Mesenchymal stem cell (in vitro differentiated cells and primary cell): Measurements from ENCODE around the gene STK32B.

Experiments
- DNase-seq: peaks from one replicate; pipeline ENCODE4 v3.0.0-alpha.2; 2013
- H2AFZ ChIP-seq: one replicate; pipeline ENCODE4 v1.6.1; 2013; ENCODE audit warnings: low read depth, mild to moderate bottlenecking, control low read depth, inconsistent platforms, low read length, moderate library complexity
- H2AK5ac ChIP-seq: 2 replicates; pipeline ENCODE4 v1.6.1; 2013; ENCODE audit warnings: low read length, moderate library complexity, mild to moderate bottlenecking, inconsistent platforms; ENCODE audit not compliant: severe bottlenecking
- H2BK120ac ChIP-seq: one replicate; pipeline ENCODE4 v1.6.1; 2013; ENCODE audit warnings: low read depth, mild to moderate bottlenecking, inconsistent platforms, low read length, moderate library complexity
- H2BK12ac ChIP-seq, 2 experiments: one replicate each; pipeline ENCODE4 v1.6.1; 2013; ENCODE audit warnings: inconsistent platforms in 2 of 2, low read length in 2 of 2, mild to moderate bottlenecking in 2 of 2, moderate library complexity in 2 of 2, control low read depth in 1 of 2
- H2BK15ac ChIP-seq: one replicate; pipeline ENCODE4 v1.6.1; 2013; ENCODE audit warnings: mild to moderate bottlenecking, low read depth, inconsistent platforms; ENCODE audit not compliant: poor library complexity, severe bottlenecking
- H2BK5ac ChIP-seq: 2 replicates; pipeline ENCODE4 v1.6.1; 2013; ENCODE audit warnings: low read depth, mild to moderate bottlenecking, low read length, control low read depth, inconsistent platforms; ENCODE audit not compliant: poor library complexity, severe bottlenecking
- H3K14ac ChIP-seq, 2 experiments: one replicate each; pipeline ENCODE4 v1.6.1; 2013; ENCODE audit warnings: inconsistent platforms in 2 of 2, low read length in 2 of 2, control low read depth in 1 of 2, mild to moderate bottlenecking in 1 of 2, moderate library complexity in 1 of 2
- H3K18ac ChIP-seq, 2 experiments: one replicate each; pipeline ENCODE4 v1.6.1; 2013; ENCODE audit warnings: inconsistent platforms in 2 of 2, low read length in 2 of 2, control low read depth in 1 of 2, low read depth in 1 of 2, mild to moderate bottlenecking in 1 of 2
- H3K23ac ChIP-seq, 2 experiments: one replicate each; pipeline ENCODE4 v1.6.1; 2013; ENCODE audit warnings: inconsistent platforms in 2 of 2, low read length in 2 of 2, mild to moderate bottlenecking in 2 of 2, moderate library complexity in 2 of 2, control low read depth in 1 of 2
- H3K27ac ChIP-seq: 2 replicates; pipeline ENCODE4 v1.5.1; 2013; ENCODE audit warnings: mild to moderate bottlenecking, moderate library complexity, low read length, control low read depth, inconsistent platforms; ENCODE audit not compliant: poor library complexity, severe bottlenecking
- H3K27me3 ChIP-seq, 2 experiments: 2 replicates each; pipeline versions ENCODE4 v1.6.1 to v1.7.0; 2013; ENCODE audit warnings: low read length in 2 of 2, mild to moderate bottlenecking in 2 of 2, moderate library complexity in 2 of 2, control low read depth in 1 of 2, inconsistent platforms in 1 of 2; ENCODE audit not compliant: control insufficient read depth in 1 of 2, insufficient read depth in 1 of 2
- H3K36me3 ChIP-seq, 2 experiments: 2 replicates each; pipeline versions ENCODE4 v1.6.1 to v1.7.0; 2013; ENCODE audit warnings: low read length in 2 of 2, control low read depth in 1 of 2, inconsistent platforms in 1 of 2, low read depth in 1 of 2, mild to moderate bottlenecking in 1 of 2; ENCODE audit not compliant: insufficient read depth in 2 of 2, control insufficient read depth in 1 of 2
- H3K4ac ChIP-seq, 2 experiments: one replicate each; pipeline ENCODE4 v1.6.1; 2013; ENCODE audit warnings: inconsistent platforms in 2 of 2, low read length in 2 of 2, mild to moderate bottlenecking in 2 of 2, moderate library complexity in 2 of 2, control low read depth in 1 of 2, low read depth in 1 of 2
- H3K4me1 ChIP-seq: 2 replicates; pipeline ENCODE4 v1.6.1; 2013; ENCODE audit warnings: low read depth, low read length, control low read depth; ENCODE audit not compliant: control insufficient read depth, insufficient read depth
- H3K4me2 ChIP-seq: 2 replicates; pipeline ENCODE4 v1.6.1; 2013; ENCODE audit warnings: low read length, mild to moderate bottlenecking, inconsistent platforms; ENCODE audit not compliant: poor library complexity, severe bottlenecking
- H3K4me3 ChIP-seq, 2 experiments: 2 replicates each; pipeline versions ENCODE4 v1.5.1 to v1.7.0; 2013; ENCODE audit warnings: low read length in 2 of 2, mild to moderate bottlenecking in 2 of 2, control low read depth in 1 of 2, low read depth in 1 of 2; ENCODE audit not compliant: insufficient read depth in 1 of 2
- H3K79me1 ChIP-seq: replicated peaks from 2 replicates; pipeline ENCODE4 v1.6.1; 2013; ENCODE audit warnings: mild to moderate bottlenecking, control low read depth, low read length, inconsistent platforms; ENCODE audit not compliant: poor library complexity, severe bottlenecking
- H3K9ac ChIP-seq: 2 replicates; pipeline ENCODE4 v1.7.0; 2013; ENCODE audit warnings: mild to moderate bottlenecking, low read length, moderate library complexity
- H3K9me3 ChIP-seq: 2 replicates; pipeline ENCODE4 v1.7.0; 2013; ENCODE audit warnings: mild to moderate bottlenecking, low read length; ENCODE audit not compliant: control insufficient read depth
- H4K8ac ChIP-seq: one replicate; pipeline ENCODE4 v1.6.1; 2013; ENCODE audit warnings: inconsistent platforms, mild to moderate bottlenecking, low read length, moderate library complexity
- H4K91ac ChIP-seq: one replicate; pipeline ENCODE4 v1.6.1; 2013; ENCODE audit warnings: mild to moderate bottlenecking, low read length, inconsistent platforms
- WGBS: methylation state at CpG from one replicate; pipeline ENCODE4 v1.1.7; 2013; ENCODE audit warnings: mixed read lengths; 5-methylcytosine and 5-hydroxymethylcytosine counted together

The STK32B gene

GRCh38 chr4:5266991-5267390, 215.7 kb downstream of the STK32B start:
- Histone ChIP-seq H3K18ac (no peak overlapping the region), H3K4me3 (peak overlapping the region in 1 of 2 experiments; percentile 61), H3K23ac (no peak overlapping the region), H2BK12ac (no peak overlapping the region), H3K4me1 (no peaks in the 10 kb centered on the region), H3K9me3 (no peaks in the 10 kb centered on the region), H3K27ac (no peak overlapping the region), H4K8ac (no peak overlapping the region), H2BK5ac (no peak overlapping the region), H3K27me3 (peaks cover 0 to 5% of the 10 kb centered on the region in 2 experiments), H2BK120ac (no peak overlapping the region), H3K4ac (no peak overlapping the region), H3K36me3 (no peaks in the 10 kb centered on the region), H3K14ac (no peak overlapping the region), H2AFZ (no peak overlapping the region), H3K9ac (peak overlapping the region; percentile 50), H2BK15ac (no peak overlapping the region), H2AK5ac (no peak overlapping the region), H4K91ac (no peak overlapping the region), H3K79me1 (peaks cover 2% of the 10 kb centered on the region), H3K4me2 (no peak overlapping the region)
- 81% methylated on average over 1 of the region's 2 CpGs for WGBS
- peak; percentile 28 for DNase-seq

GRCh38 chr4:5267408-5267807, 216.1 kb downstream of the STK32B start:
- Histone ChIP-seq H2AK5ac (no peak overlapping the region), H3K9ac (peak overlapping the region; percentile 50)
- WGBS, result 89% methylated on average over 5 of the region's 8 CpGs

GRCh38 chr4:5276475-5277075, 225.3 kb downstream of the STK32B start:
- Histone ChIP-seq H4K91ac (no peak overlapping the region), H2BK5ac (no peak overlapping the region), H3K27ac (no peak overlapping the region), H2AFZ (no peak overlapping the region), H3K27me3 (no peaks in the 10 kb centered on the region), H3K23ac (no peak overlapping the region), H3K4me2 (no peak overlapping the region), H2BK120ac (no peak overlapping the region), H3K4me1 (no peaks in the 10 kb centered on the region), H3K36me3 (no peaks in the 10 kb centered on the region), H4K8ac (no peak overlapping the region), H2BK12ac (no peak overlapping the region), H2AK5ac (no peak overlapping the region), H3K79me1 (no peaks in the 10 kb centered on the region), H3K4ac (no peak overlapping the region), H3K18ac (no peak overlapping the region), H3K14ac (no peak overlapping the region), H3K4me3 (no peak overlapping the region), H3K9ac (no peak overlapping the region), H3K9me3 (no peaks in the 10 kb centered on the region), H2BK15ac (no peak overlapping the region)
- whole genome bisulfite sequencing, result 95% methylated on average over 11 of the region's 11 CpGs
- DNase-seq, result no peak

More at GRCh38 chr4:5267408-5267807, 216.1 kb downstream of the STK32B start:
- peak; percentile 12 for DNase-seq
- Histone ChIP-seq H2BK12ac (no peak overlapping the region), H2AFZ (no peak overlapping the region), H3K79me1 (peaks cover 2% of the 10 kb centered on the region), H3K4me1 (no peaks in the 10 kb centered on the region), H2BK15ac (no peak overlapping the region), H2BK120ac (no peak overlapping the region), H3K27me3 (peaks cover 0 to 5% of the 10 kb centered on the region in 2 experiments), H2BK5ac (no peak overlapping the region), H3K18ac (no peak overlapping the region), H3K9me3 (no peaks in the 10 kb centered on the region), H3K4me2 (no peak overlapping the region), H3K27ac (no peak overlapping the region), H4K91ac (no peak overlapping the region), H3K23ac (no peak overlapping the region), H4K8ac (no peak overlapping the region), H3K4ac (no peak overlapping the region), H3K36me3 (no peaks in the 10 kb centered on the region), H3K14ac (no peak overlapping the region), H3K4me3 (peak overlapping the region in 1 of 2 experiments; percentile 61)

GRCh38 chr4:5277079-5277478, 225.8 kb downstream of the STK32B start:
- H3K4me3 ChIP-seq, result no peak overlapping the region
- WGBS, result 83% methylated on average over 2 of the region's 2 CpGs

More at GRCh38 chr4:5277079-5277478, 225.8 kb downstream of the STK32B start:
- H3K27ac ChIP-seq, result no peak overlapping the region
- H3K18ac ChIP-seq, result no peak overlapping the region
- H2AFZ ChIP-seq, result no peak overlapping the region
- no peak for DNase-seq
- H2BK12ac ChIP-seq, result no peak overlapping the region
- no peak overlapping the region for H2BK120ac ChIP-seq
- no peak overlapping the region for H3K9ac ChIP-seq
- H3K4ac ChIP-seq, result no peak overlapping the region
- H3K36me3 ChIP-seq, result no peaks in the 10 kb centered on the region
- H3K4me1 ChIP-seq, result no peaks in the 10 kb centered on the region
- H3K14ac ChIP-seq, result no peak overlapping the region
- H2BK15ac ChIP-seq, result no peak overlapping the region
- H4K91ac ChIP-seq, result no peak overlapping the region
- H4K8ac ChIP-seq, result no peak overlapping the region
- H3K79me1 ChIP-seq, result no peaks in the 10 kb centered on the region
- no peak overlapping the region for H2BK5ac ChIP-seq
- H3K27me3 ChIP-seq, result no peaks in the 10 kb centered on the region
- H3K9me3 ChIP-seq, result no peaks in the 10 kb centered on the region
- no peak overlapping the region for H3K23ac ChIP-seq
- H2AK5ac ChIP-seq, result no peak overlapping the region
- H3K4me2 ChIP-seq, result no peak overlapping the region
